Measurements from ENCODE around the gene SUCLG2. TPM values are rescaled to one million over a fixed set of nuclear protein-coding genes. Genes with fewer than 3 reads are reported as not detected.

The SUCLG2 gene
- total and polyA plus RNA-seq, 7 donors = 63.1 to 289 (median 70.9) TPM

DNA sequence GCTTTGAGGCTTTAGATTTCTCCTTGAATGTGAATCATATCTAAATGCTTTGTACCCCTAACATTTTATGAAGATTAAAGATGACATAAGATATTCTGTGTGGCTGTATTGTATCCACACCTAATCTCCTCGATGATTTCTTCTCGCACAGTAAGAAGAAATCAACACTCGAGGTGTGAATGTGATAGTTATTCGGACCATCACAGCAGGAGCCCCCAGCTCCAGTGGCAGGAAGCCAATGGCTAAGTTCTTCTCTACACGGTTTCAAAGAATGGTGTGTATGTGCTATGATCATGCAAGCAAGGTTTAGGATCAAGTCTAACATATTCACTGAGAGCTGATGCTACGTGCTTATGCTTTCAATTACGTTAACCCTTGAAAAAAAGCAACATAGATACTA, 271.0 kb downstream of the SUCLG2 start:
- Histone ChIP-seq H3K4me3 (no peak overlapping the region), H3K9me3 (no peaks in the 10 kb centered on the region), H3K36me3 (no peaks in the 10 kb centered on the region), H3K27me3 (no peaks in the 10 kb centered on the region), H3K4me1 (peaks cover 0 to 5% (median 0%) of the 10 kb centered on the region in 4 donors), H3K27ac (no peak overlapping the region)
- 83% methylated on average over 7 of the region's 7 CpGs for WGBS, 2 donors
- DNase-seq = no peak
- intact Hi-C loops (cut with DNase I) = loop anchor here (5.0 kb wide), 1 partner anchor 1494 kb away; no protein-coding TSS in a partner anchor
- TF ChIP-seq EP300 (IDR thresholded peaks at IDR 0.05) (no peak), POLR2AphosphoS5 (IDR thresholded peaks at IDR 0.05) (no peak), POLR2A (IDR thresholded peaks at IDR 0.05) (no peak), CTCF (IDR thresholded peaks at IDR 0.05) (no peak)

DNA sequence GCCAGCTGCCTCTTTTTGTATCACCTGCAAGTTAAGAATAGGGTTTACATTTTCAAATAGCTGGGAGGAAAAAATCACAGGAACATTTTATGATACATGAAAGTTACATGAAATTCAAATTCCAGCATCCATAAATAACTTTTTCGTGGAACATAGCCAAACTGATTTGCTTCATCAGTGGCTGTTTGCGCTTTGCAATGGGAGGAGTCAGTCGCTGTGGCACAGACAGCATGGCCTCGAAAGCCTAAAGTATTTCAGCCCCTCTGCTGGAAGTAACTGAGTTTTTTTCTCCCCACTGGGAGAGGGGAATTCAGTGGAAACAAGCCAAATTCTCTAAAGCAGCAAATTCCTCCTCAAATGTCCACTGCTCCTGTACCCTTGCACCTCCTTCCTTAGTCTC, 271.9 kb downstream of the SUCLG2 start:
- H3K9me3 ChIP-seq = no peaks in the 10 kb centered on the region
- H3K36me3 ChIP-seq = no peaks in the 10 kb centered on the region
- H3K27me3 ChIP-seq = no peaks in the 10 kb centered on the region
- 74 to 75% methylated on average over 4 of the region's 4 CpGs for WGBS, 2 donors
- no peak for DNase-seq
- H3K4me1 ChIP-seq = peaks cover 0 to 5% (median 0%) of the 10 kb centered on the region in 4 donors
- TF ChIP-seq POLR2AphosphoS5 (IDR thresholded peaks at IDR 0.05) = no peak
- TF ChIP-seq CTCF (IDR thresholded peaks at IDR 0.05) = no peak
- TF ChIP-seq EP300 (IDR thresholded peaks at IDR 0.05) = no peak
- TF ChIP-seq POLR2A (IDR thresholded peaks at IDR 0.05) = no peak
- no peak overlapping the region for H3K27ac ChIP-seq
- no peak overlapping the region for H3K4me3 ChIP-seq
- intact Hi-C loops (cut with DNase I) = loop anchor here (5.0 kb wide), 1 partner anchor 1495 kb away; no protein-coding TSS in a partner anchor

GRCh38 chr3:67381667-67382272, 272.6 kb downstream of the SUCLG2 start:
- H3K27me3 ChIP-seq = no peaks in the 10 kb centered on the region
- intact Hi-C loops (cut with DNase I) = loop anchor here (5.0 kb wide), 1 partner anchor 1496 kb away; no protein-coding TSS in a partner anchor
- H3K36me3 ChIP-seq = no peaks in the 10 kb centered on the region
- peak in 3 of 4 experiments; percentile 36 to 63 (median 42) for TF ChIP-seq CTCF (IDR thresholded peaks at IDR 0.05)
- TF ChIP-seq POLR2A (IDR thresholded peaks at IDR 0.05) = no peak
- no peak for TF ChIP-seq EP300 (IDR thresholded peaks at IDR 0.05)
- no peak for TF ChIP-seq POLR2AphosphoS5 (IDR thresholded peaks at IDR 0.05)
- DNase-seq = no peak
- 56 to 66% methylated on average over 4 of the region's 4 CpGs for WGBS, 2 donors
- H3K4me1 ChIP-seq = peaks cover 0 to 5% (median 0%) of the 10 kb centered on the region in 4 donors
- no peaks in the 10 kb centered on the region for H3K9me3 ChIP-seq
- no peak overlapping the region for H3K4me3 ChIP-seq
- no peak overlapping the region for H3K27ac ChIP-seq

DNA sequence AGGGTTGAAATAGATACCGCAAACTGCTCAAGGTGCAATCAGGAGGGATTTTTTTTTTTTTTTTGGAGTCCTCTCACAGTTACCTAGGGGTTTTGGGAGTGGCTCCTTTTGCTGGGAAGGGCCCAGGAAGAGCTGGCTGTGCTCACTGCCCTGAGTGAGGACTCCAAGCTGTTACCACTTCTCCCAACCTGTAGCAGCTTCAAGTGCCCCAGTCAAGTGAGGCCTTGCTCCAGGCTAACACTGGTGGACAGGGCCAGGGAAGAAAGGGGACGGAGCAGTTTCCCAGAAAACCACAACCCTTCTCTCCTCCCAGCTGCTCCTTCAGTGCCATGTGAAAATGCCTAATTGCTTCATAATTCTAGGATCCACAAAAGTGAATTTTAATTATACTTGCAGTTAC, 274.3 kb downstream of the SUCLG2 start:
- no peak overlapping the region for H3K27ac ChIP-seq
- intact Hi-C loops (cut with DNase I) = loop anchor here (5.0 kb wide), 1 partner anchor 1497 kb away; no protein-coding TSS in a partner anchor
- no peak for DNase-seq
- H3K4me3 ChIP-seq = no peak overlapping the region
- no peak for TF ChIP-seq POLR2AphosphoS5 (IDR thresholded peaks at IDR 0.05)
- TF ChIP-seq EP300 (IDR thresholded peaks at IDR 0.05) = no peak
- no peak for TF ChIP-seq POLR2A (IDR thresholded peaks at IDR 0.05)
- TF ChIP-seq CTCF (IDR thresholded peaks at IDR 0.05) = no peak
- H3K36me3 ChIP-seq = no peaks in the 10 kb centered on the region
- H3K27me3 ChIP-seq = no peaks in the 10 kb centered on the region
- peaks cover 0 to 5% (median 0%) of the 10 kb centered on the region in 4 donors for H3K4me1 ChIP-seq
- WGBS, 2 donors = 97 to 99% methylated on average over 2 of the region's 2 CpGs
- H3K9me3 ChIP-seq = no peaks in the 10 kb centered on the region
